H1 (cell line): ENCODE results near the gene ALPP. TPM values are rescaled to one million over a fixed set of nuclear protein-coding genes. Genes with fewer than 3 reads are reported as not detected.
A peak's percentile ranks its signal among the peaks of the same experiment; 100 is the strongest.

Experiments used
- CTCF ChIA-PET: fragments of 300-600 bp; sonication (Branson Sonifier 250); formaldehyde crosslinking; loops from one replicate; lab custom pipeline; 2021; ENCODE audit not compliant: partially characterized antibody; lab: Charles Lee
- POLR2A ChIA-PET: fragments of 300-600 bp; sonication (Branson Sonifier 250); formaldehyde crosslinking; loops from one replicate; lab custom pipeline; 2021; ENCODE audit warnings: inconsistent platforms; ENCODE audit not compliant: partially characterized antibody; lab: Charles Lee
- DNase-seq, 2 experiments: peaks; one replicate each; pipeline versions ENCODE4 v3.0.0 to v3.0.0-alpha.2; 2010 to 2022; ENCODE audit warnings: low spot score in 2 of 2, low read depth in 1 of 2, mixed read lengths in 1 of 2
- FAIRE-seq: peaks from 2 replicates; lab custom pipeline; 2011; peaks lifted over from hg19 to GRCh38; lab: Jason Lieb, UNC
- H2AFZ ChIP-seq: 2 replicates; pipeline ENCODE4 v1.8.1; 2012; ENCODE audit warnings: low read length, inconsistent platforms
- H2AK5ac ChIP-seq: 2 replicates; pipeline ENCODE4 v1.6.1; 2013; ENCODE audit warnings: low read depth, low read length
- H2BK120ac ChIP-seq: replicated peaks from 2 replicates; pipeline ENCODE3; 2013; ENCODE audit warnings: low read depth, low read length, inconsistent platforms
- H2BK12ac ChIP-seq: 2 replicates; pipeline ENCODE4 v1.6.1; 2013; ENCODE audit warnings: low read depth, low read length
- H2BK15ac ChIP-seq: 2 replicates; pipeline ENCODE4 v1.6.1; 2013; ENCODE audit warnings: low read length
- H2BK20ac ChIP-seq: 2 replicates; pipeline ENCODE4 v1.6.1; 2013; ENCODE audit warnings: low read length
- H2BK5ac ChIP-seq: 2 replicates; pipeline ENCODE4 v1.6.1; 2013; ENCODE audit warnings: low read depth, low read length
- H3K14ac ChIP-seq: 2 replicates; pipeline ENCODE4 v1.6.1; 2013; ENCODE audit warnings: inconsistent platforms; ENCODE audit not compliant: insufficient read length
- H3K18ac ChIP-seq: 2 replicates; pipeline ENCODE4 v1.6.1; 2013; ENCODE audit warnings: low read length; ENCODE audit errors: extremely low read depth
- H3K23ac ChIP-seq: 2 replicates; pipeline ENCODE4 v1.6.1; 2013; ENCODE audit warnings: inconsistent platforms; ENCODE audit not compliant: insufficient read length
- H3K23me2 ChIP-seq: 2 replicates; pipeline ENCODE4 v1.6.1; 2013; ENCODE audit warnings: low read depth, low read length
- H3K27ac ChIP-seq: 2 replicates; pipeline ENCODE4 v1.6.1; 2011; ENCODE audit warnings: low read depth, low read length, inconsistent platforms
- H3K27me3 ChIP-seq, 4 experiments: replicated peaks in 1 of 4; 1 replicate in 1 of 4; 2 replicates in 3 of 4; pipeline versions ENCODE4 v1.6.1 to v1.8.1; 2011 to 2013; ENCODE audit warnings: low read length in 3 of 4, mild to moderate bottlenecking in 3 of 4, inconsistent platforms in 2 of 4, mixed read lengths in 2 of 4, moderate library complexity in 1 of 4; ENCODE audit not compliant: control insufficient read depth in 3 of 4, insufficient read depth in 3 of 4; ENCODE audit errors: extremely low read depth in 1 of 4
- H3K36me3 ChIP-seq, 4 experiments: 2 replicates each; pipeline versions ENCODE4 v1.6.1 to v1.8.1; 2011 to 2013; ENCODE audit warnings: mild to moderate bottlenecking in 4 of 4, low read length in 3 of 4, moderate library complexity in 2 of 4, control low read depth in 1 of 4, inconsistent platforms in 1 of 4; ENCODE audit not compliant: insufficient read depth in 4 of 4, control insufficient read depth in 2 of 4
- H3K4ac ChIP-seq: replicated peaks from 2 replicates; pipeline ENCODE3; 2013; ENCODE audit warnings: low read length, low read depth, mixed read lengths, inconsistent platforms; ENCODE audit not compliant: insufficient read length
- H3K4me1 ChIP-seq, 4 experiments: replicated peaks in 1 of 4; 1 replicate in 1 of 4; 2 replicates in 3 of 4; pipeline versions ENCODE4 v1.6.1 to v1.8.1; 2011 to 2013; ENCODE audit warnings: low read length in 3 of 4, inconsistent platforms in 2 of 4, mixed read lengths in 1 of 4; ENCODE audit not compliant: insufficient read depth in 4 of 4, control insufficient read depth in 3 of 4
- H3K4me2 ChIP-seq, 2 experiments: 2 replicates each; pipeline versions ENCODE4 v1.6.1 to v1.8.1; 2011 to 2013; ENCODE audit warnings: low read depth in 2 of 2, low read length in 2 of 2, control low read depth in 1 of 2, inconsistent platforms in 1 of 2, mild to moderate bottlenecking in 1 of 2; ENCODE audit not compliant: insufficient read depth in 1 of 2
- H3K4me3 ChIP-seq, 4 experiments: fragments of 200-600, 300-600 bp in 1 of 4; sonication (generic), shearing (Covaris generic), sonication (Bioruptor Twin) in 1 of 4; 2 replicates each; pipeline versions ENCODE4 v1.5.1 to v1.8.1; 2011 to 2016; ENCODE audit warnings: low read length in 4 of 4, low read depth in 3 of 4, control low read depth in 2 of 4, inconsistent platforms in 2 of 4, mild to moderate bottlenecking in 2 of 4, mixed read lengths in 1 of 4, moderate library complexity in 1 of 4; ENCODE audit not compliant: insufficient read depth in 2 of 4; ENCODE audit errors: extremely low read depth in 1 of 4
- H3K56ac ChIP-seq: replicated peaks from 2 replicates; pipeline ENCODE3; 2013; ENCODE audit warnings: low read depth, mild to moderate bottlenecking, mixed read lengths, low read length, inconsistent platforms; ENCODE audit not compliant: insufficient read length
- H3K79me1 ChIP-seq: 2 replicates; pipeline ENCODE4 v1.6.1; 2013; ENCODE audit warnings: low read depth, low read length, control low read depth
- H3K79me2 ChIP-seq, 2 experiments: 2 replicates each; pipeline versions ENCODE4 v1.6.1 to v1.8.1; 2012 to 2013; ENCODE audit warnings: low read length in 2 of 2, mild to moderate bottlenecking in 2 of 2, inconsistent platforms in 1 of 2; ENCODE audit not compliant: insufficient read depth in 2 of 2, control insufficient read depth in 1 of 2
- H3K9ac ChIP-seq, 4 experiments: replicated peaks in 1 of 4; 1 replicate in 1 of 4; 2 replicates in 3 of 4; pipeline versions ENCODE4 v1.6.1 to v1.8.1; 2011 to 2013; ENCODE audit warnings: low read depth in 3 of 4, low read length in 3 of 4, control low read depth in 2 of 4, mild to moderate bottlenecking in 2 of 4, moderate library complexity in 2 of 4, inconsistent platforms in 1 of 4; ENCODE audit errors: extremely low read depth in 1 of 4
- H3K9me3 ChIP-seq, 2 experiments: 2 replicates each; pipeline versions ENCODE4 v1.6.1 to v1.8.1; 2012 to 2013; ENCODE audit warnings: mild to moderate bottlenecking in 2 of 2, moderate library complexity in 2 of 2, control low read depth in 1 of 2, inconsistent platforms in 1 of 2, low read depth in 1 of 2, low read length in 1 of 2, mixed read lengths in 1 of 2; ENCODE audit not compliant: insufficient read depth in 2 of 2
- H4K20me1 ChIP-seq, 2 experiments: replicated peaks in 1 of 2; 2 replicates each; pipeline versions ENCODE3 to v1.8.1; 2011 to 2013; ENCODE audit warnings: inconsistent platforms in 2 of 2, low read length in 2 of 2, mild to moderate bottlenecking in 1 of 2; ENCODE audit not compliant: insufficient read depth in 2 of 2, control insufficient read depth in 1 of 2
- H4K5ac ChIP-seq: 2 replicates; pipeline ENCODE4 v1.6.1; 2013; ENCODE audit warnings: low read length, low read depth, mixed read lengths, inconsistent platforms; ENCODE audit not compliant: insufficient read length
- H4K8ac ChIP-seq: 2 replicates; pipeline ENCODE4 v1.8.0; 2013; ENCODE audit warnings: mild to moderate bottlenecking, moderate library complexity, low read length, inconsistent platforms; ENCODE audit not compliant: insufficient read depth; ENCODE audit errors: extremely low read depth
- H4K91ac ChIP-seq: replicated peaks from 2 replicates; pipeline ENCODE3; 2013; ENCODE audit warnings: low read length, mixed read lengths, inconsistent platforms; ENCODE audit not compliant: insufficient read length
- ATF2 ChIP-seq: IDR thresholded peaks from 2 replicates; pipeline ENCODE4 v1.6.1; 2012; ENCODE audit warnings: low read length, inconsistent platforms
- E2F6 ChIP-seq: IDR thresholded peaks from 2 replicates; pipeline ENCODE4 v1.6.1; 2012; ENCODE audit warnings: inconsistent platforms
- EZH2 ChIP-seq: fragments of 200-600 bp; sonication (generic); IDR thresholded peaks from 2 replicates; pipeline ENCODE4 v1.7.1; 2012; ENCODE audit warnings: low read depth, mild to moderate bottlenecking, moderate library complexity, low read length, inconsistent platforms; ENCODE audit not compliant: severe bottlenecking
- JUND ChIP-seq: IDR thresholded peaks from 2 replicates; pipeline ENCODE4 v1.6.1; 2011; ENCODE audit warnings: mild to moderate bottlenecking, improper control_type of control experiment, low read length
- KDM4A ChIP-seq: IDR thresholded peaks from one replicate; pipeline ENCODE4 v1.7.1; 2012; ENCODE audit warnings: low read depth, mild to moderate bottlenecking, moderate library complexity, low read length, inconsistent platforms; ENCODE audit not compliant: severe bottlenecking
- RBBP5 ChIP-seq: IDR thresholded peaks from 2 replicates; pipeline ENCODE4 v1.7.1; 2012; ENCODE audit warnings: low read depth, mild to moderate bottlenecking, inconsistent platforms, low read length, moderate library complexity, borderline replicate concordance
- SUZ12 ChIP-seq: fragments of 200-600 bp; sonication (generic); IDR thresholded peaks from 2 replicates; pipeline ENCODE4 v1.6.1; 2012; ENCODE audit warnings: mild to moderate bottlenecking, inconsistent platforms, low read length, moderate library complexity, mixed read lengths
- TEAD4 ChIP-seq: IDR thresholded peaks from 2 replicates; pipeline ENCODE4 v1.6.1; 2012; ENCODE audit warnings: low read depth, low read length, inconsistent platforms, mixed read lengths
- WGBS, 2 experiments: shearing (Covaris generic) in 1 of 2; methylation state at CpG; one replicate each; pipeline versions ENCODE4 v1.1.6 to v1.1.7; 2013 to 2015; ENCODE audit warnings: low lambda C conversion rate in 2 of 2, mixed read lengths in 2 of 2, inconsistent platforms in 1 of 2, low coverage in 1 of 2, missing lambda C conversion rate in 1 of 2; ENCODE audit not compliant: insufficient replicate concordance in 2 of 2, insufficient coverage in 1 of 2, insufficient read length in 1 of 2; ENCODE audit errors: extremely low coverage in 1 of 2, missing lambda C conversion rate in 1 of 2; 5-methylcytosine and 5-hydroxymethylcytosine counted together
- polyA plus RNA-seq, 7 experiments: library from polyadenylated mRNA; depleted of rRNA in 3 of 7; stranded (reverse) in 5 of 7; unstranded in 2 of 7; fragments of >200 nt in 5 of 7; fragments of 200-250 nt in 2 of 7; gene quantifications; 1 replicate in 5 of 7; 2 replicates in 1 of 7; 4 replicates in 1 of 7; pipeline versions ENCODE4 v1.2.1 to v1.2.3, GENCODE V29; 2011 to 2013; ENCODE audit warnings: missing spikeins in 2 of 7, mixed read lengths in 2 of 7
- total RNA-seq: library from RNA; stranded (reverse); fragmentation: NEBNext Ultra II Directional; extraction: Animal tissue kit (Norgen Biotek cat#: 25700); gene quantifications from 2 replicates; pipeline ENCODE4 v1.2.1, GENCODE V29; 2021

Gene ALPP
- total and polyA plus RNA-seq, 2 of the 8 experiments (the other 6 are each of a cell fraction or from before 2014, with no cell fraction given): 0.15 TPM

- H2BK5ac ChIP-seq: no peak overlapping the region
- peaks cover 6 to 8% of the 10 kb centered on the region in 2 experiments; a peak in 2 of 4 replicates for H3K9me3 ChIP-seq
- H4K91ac ChIP-seq: no peak overlapping the region
- H2BK12ac ChIP-seq: no peak overlapping the region
- no peaks in the 10 kb centered on the region for H3K79me2 ChIP-seq
- H4K5ac ChIP-seq: no peak overlapping the region
- H4K8ac ChIP-seq: peak overlapping the region; percentile 85; the same call in 1 of the 2 replicates
- H2BK15ac ChIP-seq: no peak overlapping the region
- WGBS, 2 experiments: 38% methylated on average over 43 of the region's 73 CpGs; no CpG with 5 or more reads in 1 of the 2 experiments
- H3K36me3 ChIP-seq: peaks cover 0 to 5% (median 0%) of the 10 kb centered on the region in 4 experiments; a peak in 1 of 8 replicates
- H3K4me3 ChIP-seq: peak overlapping the region in 3 of 4 experiments; percentile 26 to 52 (median 26); a peak in 6 of 8 replicates
- H2AFZ ChIP-seq: peak overlapping the region; percentile 24; the same call in 1 of the 2 replicates
- FAIRE-seq (no peak), DNase-seq (peak in 1 of 2 experiments; percentile 52)
- CTCF ChIA-PET: interaction anchor here (0.9 to 8.8 kb wide), 16 partner anchors 10 to 452 kb away, joined by 3 to 100 read pairs (median 4); no protein-coding TSS in a partner anchor
- H4K20me1 ChIP-seq: no peaks in the 10 kb centered on the region
- no peak overlapping the region for H3K27ac ChIP-seq
- H3K56ac ChIP-seq: no peak overlapping the region
- H3K14ac ChIP-seq: no peak overlapping the region
- no peaks in the 10 kb centered on the region for H3K79me1 ChIP-seq
- no peak overlapping the region for H2BK120ac ChIP-seq
- no peak overlapping the region; a peak in 1 of 7 replicates for H3K9ac ChIP-seq
- H2AK5ac ChIP-seq: no peak overlapping the region
- H3K4ac ChIP-seq: no peak overlapping the region
- no peak for TF ChIP-seq RBBP5
- no peak for TF ChIP-seq ATF2
- peak; percentile 81 for TF ChIP-seq EZH2
- TF ChIP-seq KDM4A: peak; percentile 28
- no peak for TF ChIP-seq JUND
- TF ChIP-seq TEAD4: no peak
- TF ChIP-seq SUZ12: peak; percentile 80
- TF ChIP-seq E2F6: no peak
- POLR2A ChIA-PET: interaction anchor here (0.6 to 1.3 kb wide), 5 partner anchors 16 to 557 kb away, joined by 3 to 4 read pairs (median 3); no protein-coding TSS in a partner anchor
- peaks cover 0 to 4% (median 2%) of the 10 kb centered on the region in 4 experiments; a peak in 3 of 7 replicates for H3K4me1 ChIP-seq
- H3K27me3 ChIP-seq: peaks cover 25 to 47% (median 33%) of the 10 kb centered on the region in 4 experiments; a peak in 6 of 7 replicates
- no peak overlapping the region for H2BK20ac ChIP-seq
- H3K4me2 ChIP-seq: peak overlapping the region; percentile 52 to 67
- H3K18ac ChIP-seq: no peak overlapping the region
- H3K23me2 ChIP-seq: peaks cover 2% of the 10 kb centered on the region
- H3K23ac ChIP-seq: no peak overlapping the region
Observed at GRCh38 chr2:232351686-232352510, 26.7 kb upstream of the ALPP start.
